Right atrium auricular region (tissue), 2 donors: ENCODE data around the gene THSD4. TPM values are rescaled to one million over a fixed set of nuclear protein-coding genes. Genes with fewer than 3 reads are reported as not detected.

Experiments
- DNase-seq: peaks from one replicate; pipeline ENCODE4 v3.0.0-alpha.2; 2019; ENCODE audit warnings: low spot score
- H3K27ac ChIP-seq, 2 donors: fragments of 200-600 bp; sonication (generic); 1 replicate in 1 of 2; 2 replicates in 1 of 2; pipeline ENCODE4 v1.5.1; 2016 to 2019
- H3K27me3 ChIP-seq, 2 donors: fragments of 200-600 bp; sonication (generic); one replicate each; pipeline versions ENCODE4 v1.5.1 to v1.6.0; 2017 to 2019
- H3K36me3 ChIP-seq: fragments of 200-600 bp; sonication (generic); one replicate; pipeline ENCODE4 v1.5.1; 2016
- H3K4me1 ChIP-seq, 2 donors: fragments of 200-600 bp; sonication (generic); one replicate each; pipeline versions ENCODE4 v1.5.1 to v1.6.0; 2017 to 2019
- H3K4me3 ChIP-seq, 2 donors: fragments of 200-600 bp; sonication (generic); 1 replicate in 1 of 2; 2 replicates in 1 of 2; pipeline ENCODE4 v1.5.1; 2017 to 2019; ENCODE audit warnings: mild to moderate bottlenecking in 1 of 2, moderate library complexity in 1 of 2
- H3K9me3 ChIP-seq, 2 donors: fragments of 200-600 bp; sonication (generic); one replicate each; pipeline ENCODE4 v1.5.1; 2019
- CTCF ChIP-seq, 2 donors: fragments of 200-600 bp; sonication (generic); IDR thresholded peaks; one replicate each; pipeline ENCODE4 v1.5.1; 2019; ENCODE audit warnings: antibody characterized with exemption in 2 of 2
- total RNA-seq, 2 donors: library from RNA; depleted of rRNA; stranded (reverse); fragments of >200 nt; gene quantifications; one replicate each; pipeline ENCODE4 v1.1.0, GENCODE V29; 2016

Gene THSD4
- total RNA-seq, 2 donors from 2014 or later = 41.2 to 85.3 TPM

GRCh38 chr15:71239592-71240364, 124.5 kb downstream of the THSD4 start:
- Histone ChIP-seq H3K27me3 (no peaks in the 10 kb centered on the region), H3K27ac (peak overlapping the region; percentile 15 to 19), H3K36me3 (no peaks in the 10 kb centered on the region), H3K4me3 (no peak overlapping the region), H3K9me3 (no peaks in the 10 kb centered on the region), H3K4me1 (peaks cover 0 to 10% of the 10 kb centered on the region in 2 donors)
- TF ChIP-seq CTCF (IDR thresholded peaks at IDR 0.05) = no peak
- no peak for DNase-seq

DNA sequence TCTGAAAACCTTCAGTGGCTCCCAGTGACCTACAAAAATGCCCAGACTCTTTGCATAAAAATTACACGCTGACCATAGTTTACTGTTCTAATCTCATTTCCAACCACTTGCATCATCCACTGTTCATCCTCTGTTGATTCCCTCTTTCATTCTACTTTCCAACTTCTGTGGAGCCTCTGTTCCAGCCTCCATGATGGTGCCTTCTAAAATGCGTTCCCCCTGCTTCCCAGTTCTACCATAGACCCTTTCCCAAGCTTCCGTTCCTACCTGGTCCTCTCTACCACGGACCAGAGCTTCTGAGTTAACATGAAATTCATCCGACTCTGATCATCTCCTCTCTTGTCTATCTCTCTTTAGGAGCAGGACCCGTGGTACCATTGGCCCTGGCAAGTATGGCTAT, 127.0 kb downstream of the THSD4 start:
- Histone ChIP-seq H3K4me3 (no peak overlapping the region), H3K27me3 (no peaks in the 10 kb centered on the region), H3K36me3 (no peaks in the 10 kb centered on the region), H3K9me3 (no peaks in the 10 kb centered on the region), H3K27ac (no peak overlapping the region), H3K4me1 (peaks cover 0 to 15% of the 10 kb centered on the region in 2 donors)
- no peak for DNase-seq
- no peak for TF ChIP-seq CTCF (IDR thresholded peaks at IDR 0.05)

DNA sequence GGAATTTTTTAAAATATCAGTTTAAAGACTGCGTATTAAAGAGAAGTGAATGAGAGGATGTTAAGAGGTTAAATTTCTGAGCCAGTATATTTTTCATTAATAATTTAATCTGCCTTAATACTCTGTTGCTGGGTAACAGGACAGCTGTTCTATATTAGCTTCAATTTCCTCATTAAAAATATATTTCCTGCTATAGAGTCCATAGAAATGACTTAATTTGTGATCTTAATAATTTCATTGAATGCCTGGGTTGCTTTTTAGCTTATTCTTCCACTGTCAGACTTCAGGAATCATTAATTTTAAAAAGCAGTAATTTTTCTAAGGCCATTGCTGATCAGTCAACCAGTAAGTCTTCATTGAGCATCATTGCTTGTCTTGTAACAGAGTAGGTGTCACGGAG, 129.0 kb downstream of the THSD4 start:
- Histone ChIP-seq H3K27ac (no peak overlapping the region), H3K4me3 (no peak overlapping the region), H3K9me3 (no peaks in the 10 kb centered on the region), H3K4me1 (peaks cover 0 to 14% of the 10 kb centered on the region in 2 donors), H3K27me3 (no peaks in the 10 kb centered on the region), H3K36me3 (no peaks in the 10 kb centered on the region)
- DNase-seq = no peak
- no peak for TF ChIP-seq CTCF (IDR thresholded peaks at IDR 0.05)

DNA sequence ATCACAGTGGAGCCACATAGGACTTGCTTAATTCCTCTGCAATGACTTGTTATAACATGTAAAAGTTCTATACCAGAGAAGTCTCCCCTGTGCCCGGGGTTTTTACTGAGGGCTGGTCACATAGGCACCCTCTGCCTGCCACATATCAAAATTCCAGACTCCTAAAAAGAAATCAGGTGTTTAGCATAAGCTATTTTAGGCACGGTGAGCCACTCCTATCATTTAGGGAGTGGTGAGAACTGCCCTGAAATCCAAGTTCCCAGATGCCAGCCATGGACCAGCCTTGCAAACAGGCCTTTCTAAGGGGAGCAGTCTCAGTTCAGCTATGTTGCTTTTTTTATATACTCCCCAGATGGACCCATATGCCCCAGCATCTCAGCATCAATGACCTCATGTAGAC, 130.3 kb downstream of the THSD4 start:
- peak overlapping the region; percentile 33 to 56 for H3K27ac ChIP-seq
- no peak overlapping the region for H3K4me3 ChIP-seq
- TF ChIP-seq CTCF (IDR thresholded peaks at IDR 0.05) = no peak
- H3K4me1 ChIP-seq = peaks cover 0 to 25% of the 10 kb centered on the region in 2 donors
- H3K27me3 ChIP-seq = no peaks in the 10 kb centered on the region
- H3K36me3 ChIP-seq = no peaks in the 10 kb centered on the region
- no peaks in the 10 kb centered on the region for H3K9me3 ChIP-seq
- no peak for DNase-seq

- no peak for TF ChIP-seq CTCF (IDR thresholded peaks at IDR 0.05)
- H3K4me3 ChIP-seq = no peak overlapping the region
- no peaks in the 10 kb centered on the region for H3K9me3 ChIP-seq
- H3K27ac ChIP-seq = no peak overlapping the region
- peaks cover 0 to 42% of the 10 kb centered on the region in 2 donors for H3K4me1 ChIP-seq
- H3K27me3 ChIP-seq = no peaks in the 10 kb centered on the region
- H3K36me3 ChIP-seq = no peaks in the 10 kb centered on the region
- no peak for DNase-seq
These were observed 133.1 kb downstream of the THSD4 start for GRCh38 chr15:71248386-71248785.

DNA sequence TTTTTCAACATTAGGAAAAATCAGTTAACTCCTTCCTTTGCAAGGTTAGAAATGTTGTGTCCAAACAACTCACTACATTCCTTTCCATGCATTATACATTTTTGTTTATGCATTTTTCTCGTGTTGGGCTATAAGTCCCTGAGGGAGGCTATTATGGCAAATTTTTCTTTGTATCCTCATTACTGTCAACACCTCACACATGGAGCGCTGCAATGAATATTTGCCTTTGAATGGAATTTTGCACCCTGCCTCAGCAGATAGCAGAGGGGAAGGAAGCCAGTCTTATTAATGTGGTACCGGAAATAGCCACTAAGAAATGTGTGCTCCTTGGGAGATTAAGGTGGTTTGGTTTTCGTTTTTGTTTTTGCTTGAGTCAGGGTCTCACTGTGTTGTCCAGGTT, 134.7 kb downstream of the THSD4 start:
- DNase-seq = no peak
- Histone ChIP-seq H3K4me3 (no peak overlapping the region), H3K27me3 (no peaks in the 10 kb centered on the region), H3K9me3 (no peaks in the 10 kb centered on the region), H3K36me3 (no peaks in the 10 kb centered on the region), H3K27ac (peak overlapping the region in 1 of 2 donors; percentile 77), H3K4me1 (peaks cover 0 to 57% of the 10 kb centered on the region in 2 donors)
- peak in 1 of 2 donors; percentile 11 for TF ChIP-seq CTCF (IDR thresholded peaks at IDR 0.05)
